Activated CD4-positive, alpha-beta T cell treated with anti-CD3 and anti-CD28 coated beads for 24 hours (primary cell): ENCODE results near the gene DDR2.
"Not testable (repeated sequence)": the region's sequence is repeated elsewhere in the genome, so short reads cannot be mapped to it uniquely, and the experiment has no call there.

Source experiments
- DNase-seq, 2 donors: peaks; one replicate each; pipeline ENCODE4 v3.0.0-alpha.2; 2020; ENCODE audit warnings: low read depth in 2 of 2

Gene DDR2

DNA sequence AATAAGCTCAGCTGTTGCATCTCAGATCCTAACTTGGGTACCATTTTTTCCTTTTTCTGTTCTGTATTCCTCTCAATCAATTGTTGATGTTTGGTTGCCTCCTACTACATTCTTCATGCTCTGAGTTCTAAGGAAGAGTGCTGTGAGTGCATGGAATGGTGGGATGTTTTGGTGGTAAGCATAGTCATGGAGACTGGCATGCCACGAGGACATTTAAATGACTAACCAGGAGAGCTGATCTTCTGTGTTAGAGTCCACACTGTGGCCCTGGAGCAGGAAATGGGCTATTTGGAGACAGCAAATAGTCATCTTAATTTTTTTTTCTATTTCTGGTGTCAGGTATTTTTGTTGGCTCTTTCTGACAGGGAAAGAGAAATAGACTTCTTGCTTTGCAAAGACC, 88.7 kb downstream of the DDR2 start:
- no peak for DNase-seq

DNA sequence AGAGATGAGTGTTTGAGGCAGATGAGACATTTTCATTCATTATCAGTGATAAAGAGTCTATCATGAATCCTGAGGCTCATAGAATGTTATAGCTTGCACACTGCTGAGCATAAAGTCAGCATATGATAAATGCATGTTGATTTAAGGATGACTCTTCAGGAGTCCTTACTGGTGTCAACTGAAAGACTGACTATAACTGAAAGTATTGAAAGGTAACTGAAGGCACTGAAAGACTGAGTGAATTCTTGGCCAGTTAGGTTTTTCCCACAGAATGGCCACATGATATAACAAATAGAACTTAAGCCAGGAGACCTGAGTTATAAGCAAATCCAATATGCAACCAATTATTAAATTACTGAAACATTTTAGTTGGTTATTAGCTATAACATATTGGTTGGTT, 89.2 kb downstream of the DDR2 start:
- no peak for DNase-seq

DNA sequence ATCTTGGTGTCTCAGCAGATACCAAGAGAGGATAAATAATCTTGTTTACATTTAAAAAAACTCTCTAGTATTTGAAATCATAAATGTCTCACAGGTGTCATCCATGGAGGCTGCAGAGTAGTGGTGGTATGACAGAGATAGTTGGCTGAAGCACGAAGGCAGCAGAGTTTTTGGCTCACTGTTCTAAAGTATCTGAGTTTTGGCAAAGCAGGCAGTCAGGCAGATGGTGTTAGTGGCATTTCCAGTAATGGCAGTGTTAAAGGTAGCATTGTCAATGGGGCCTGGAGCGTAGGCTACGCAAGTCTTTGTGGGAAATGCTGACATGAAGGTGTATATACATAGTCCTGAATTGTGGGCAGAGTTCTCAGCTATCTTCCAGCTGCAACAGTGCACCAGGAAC, 89.8 kb downstream of the DDR2 start:
- no peak for DNase-seq

DNA sequence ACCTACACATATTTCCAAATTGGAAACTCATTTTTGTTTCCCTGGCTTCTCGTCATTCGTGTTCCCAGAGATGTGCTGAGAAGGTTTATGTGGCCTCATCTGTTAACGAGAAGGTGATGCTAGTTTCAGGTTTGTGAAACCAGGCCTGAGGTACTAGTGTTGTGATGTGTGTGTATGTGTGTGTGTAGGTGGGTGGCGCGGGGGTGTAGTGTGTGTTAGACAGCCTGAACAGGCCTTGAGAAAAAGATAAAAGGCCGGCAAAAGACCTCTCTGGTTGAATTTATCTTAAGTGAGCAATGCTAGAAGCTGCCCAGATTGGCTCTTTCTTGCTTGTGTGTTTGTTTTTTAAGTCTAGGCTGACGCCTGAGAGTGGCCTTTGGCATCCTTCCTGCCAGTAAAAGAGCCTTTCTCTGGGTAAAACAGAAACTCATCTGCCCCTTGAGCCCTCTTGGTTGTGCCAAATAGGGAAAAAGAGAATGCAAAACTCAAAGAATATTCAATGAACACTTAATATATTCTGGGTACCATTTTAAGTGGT, 92.4 kb downstream of the DDR2 start:
- DNase-seq: no peak

DNA sequence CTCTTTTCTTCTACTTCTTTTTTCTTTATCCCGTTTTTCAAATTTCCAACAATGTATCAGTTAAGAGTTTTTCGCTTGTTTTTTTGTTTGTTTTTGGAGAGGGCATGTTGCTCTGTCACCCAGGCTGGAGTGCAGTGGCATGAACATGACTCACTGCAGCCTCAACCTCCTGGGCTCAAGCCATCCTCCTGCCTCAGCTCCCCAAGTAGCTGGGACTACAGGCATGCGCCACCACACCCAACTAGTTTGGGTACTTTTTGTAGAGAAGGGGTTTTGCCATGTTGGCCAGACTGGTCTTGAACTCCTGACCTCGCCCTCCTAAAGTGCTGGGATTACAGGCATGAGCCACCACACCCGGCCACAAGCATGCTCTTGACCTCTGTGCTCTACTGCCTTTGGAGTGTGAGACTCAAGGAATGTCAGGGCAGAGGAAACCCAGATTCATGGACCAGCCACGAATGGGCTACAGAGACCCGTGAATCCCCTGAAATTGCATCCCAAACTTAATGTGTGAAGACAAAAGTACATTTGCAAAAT, 93.1 kb downstream of the DDR2 start:
- DNase-seq: no peak

DNA sequence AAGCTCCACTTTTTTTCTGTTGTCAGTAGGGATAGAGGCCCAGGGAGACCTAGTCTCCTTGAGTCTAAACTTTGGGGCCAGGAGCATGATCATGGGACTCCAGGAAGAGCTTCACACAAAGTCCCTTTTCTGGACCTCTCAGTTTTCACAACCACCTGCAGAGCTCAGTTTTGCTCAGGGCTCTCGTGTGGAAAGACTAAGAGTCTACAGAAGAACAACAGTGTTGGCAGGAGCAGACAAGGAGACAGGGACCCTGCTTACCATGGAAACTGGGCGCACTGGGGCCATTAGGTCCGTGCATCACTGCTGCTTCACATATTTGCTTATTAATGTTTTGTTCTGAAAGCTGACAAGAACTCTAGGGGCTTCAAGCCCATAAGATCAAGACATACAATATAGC, 94.3 kb downstream of the DDR2 start:
- DNase-seq: no peak

DNA sequence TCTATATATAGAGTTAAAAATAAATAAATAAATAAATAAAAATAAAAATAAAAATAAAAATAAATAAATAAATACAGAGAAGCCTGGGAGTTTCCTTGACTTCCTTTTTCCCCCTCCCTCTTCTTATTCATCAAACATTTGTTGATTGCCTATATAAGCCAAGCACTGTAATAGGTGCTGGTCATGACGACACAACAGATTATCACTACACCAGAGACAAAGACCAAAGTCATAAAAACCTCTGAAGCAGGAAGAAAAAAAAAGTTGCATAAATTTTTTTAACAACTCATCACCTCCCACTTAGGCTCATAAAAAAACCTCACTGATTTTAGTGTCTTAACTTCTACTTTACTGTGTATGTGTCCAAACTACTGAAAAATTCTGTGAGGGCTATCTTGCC, 95.2 kb downstream of the DDR2 start:
- DNase-seq: not testable (repeated sequence)

DNA sequence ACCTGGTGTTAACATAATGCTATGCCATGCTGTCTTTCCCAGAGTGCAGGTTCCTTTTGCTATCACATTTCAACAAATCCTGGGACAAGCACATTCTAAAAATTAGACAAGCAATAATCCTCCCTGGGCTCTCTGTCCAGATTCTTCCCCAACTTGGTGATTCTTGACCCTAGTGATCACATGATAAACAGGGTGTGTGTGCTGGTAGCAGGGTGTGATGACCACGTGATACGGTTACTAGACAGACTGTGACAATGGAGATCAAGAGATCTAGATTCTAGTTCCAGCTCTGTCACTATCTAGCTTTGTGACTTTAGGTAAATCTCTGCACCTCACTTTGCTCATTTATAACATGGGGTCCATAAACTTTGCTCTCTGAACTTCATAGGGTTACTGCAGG, 96.3 kb downstream of the DDR2 start:
- no peak for DNase-seq

DNA sequence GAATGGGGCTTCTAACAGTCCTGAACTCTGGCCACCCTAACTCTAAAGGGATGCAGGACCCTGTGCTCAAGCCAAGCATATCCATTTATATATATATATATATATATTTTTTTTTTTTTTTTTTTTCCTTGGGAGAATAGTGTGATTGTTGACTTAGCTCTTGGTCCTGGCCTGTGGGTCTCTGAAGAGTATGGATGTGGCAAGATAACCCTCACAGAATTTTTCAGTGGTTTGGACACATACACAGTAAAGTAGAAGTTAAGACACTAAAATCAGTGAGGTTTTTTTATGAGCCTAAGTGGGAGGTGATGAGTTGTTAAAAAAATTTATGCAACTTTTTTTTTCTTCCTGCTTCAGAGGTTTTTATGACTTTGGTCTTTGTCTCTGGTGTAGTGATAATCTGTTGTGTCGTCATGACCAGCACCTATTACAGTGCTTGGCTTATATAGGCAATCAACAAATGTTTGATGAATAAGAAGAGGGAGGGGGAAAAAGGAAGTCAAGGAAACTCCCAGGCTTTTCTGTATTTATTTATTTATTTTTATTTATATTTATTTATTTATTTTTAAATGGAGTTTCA, 97.0 kb downstream of the DDR2 start:
- not testable (repeated sequence) for DNase-seq

DNA sequence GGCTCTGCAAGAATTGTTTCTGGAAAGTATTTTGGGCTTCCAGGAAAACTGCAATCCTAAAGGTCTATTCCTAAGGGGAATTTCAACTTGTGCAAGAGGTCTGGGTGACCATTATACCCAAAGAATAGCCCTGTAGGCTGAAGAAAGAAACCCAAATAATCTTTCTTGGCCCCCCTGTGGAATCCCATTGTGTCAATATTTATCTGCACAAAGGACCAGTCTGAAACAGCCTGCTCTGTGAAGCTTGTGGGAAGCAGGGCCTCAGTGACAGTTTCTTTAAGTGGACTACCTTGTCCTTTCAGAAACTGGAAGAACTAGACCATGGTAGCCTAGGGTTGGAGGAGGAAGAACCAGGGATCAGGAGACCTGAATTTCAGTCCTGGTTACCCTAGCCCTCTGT, 99.8 kb downstream of the DDR2 start:
- no peak for DNase-seq

DNA sequence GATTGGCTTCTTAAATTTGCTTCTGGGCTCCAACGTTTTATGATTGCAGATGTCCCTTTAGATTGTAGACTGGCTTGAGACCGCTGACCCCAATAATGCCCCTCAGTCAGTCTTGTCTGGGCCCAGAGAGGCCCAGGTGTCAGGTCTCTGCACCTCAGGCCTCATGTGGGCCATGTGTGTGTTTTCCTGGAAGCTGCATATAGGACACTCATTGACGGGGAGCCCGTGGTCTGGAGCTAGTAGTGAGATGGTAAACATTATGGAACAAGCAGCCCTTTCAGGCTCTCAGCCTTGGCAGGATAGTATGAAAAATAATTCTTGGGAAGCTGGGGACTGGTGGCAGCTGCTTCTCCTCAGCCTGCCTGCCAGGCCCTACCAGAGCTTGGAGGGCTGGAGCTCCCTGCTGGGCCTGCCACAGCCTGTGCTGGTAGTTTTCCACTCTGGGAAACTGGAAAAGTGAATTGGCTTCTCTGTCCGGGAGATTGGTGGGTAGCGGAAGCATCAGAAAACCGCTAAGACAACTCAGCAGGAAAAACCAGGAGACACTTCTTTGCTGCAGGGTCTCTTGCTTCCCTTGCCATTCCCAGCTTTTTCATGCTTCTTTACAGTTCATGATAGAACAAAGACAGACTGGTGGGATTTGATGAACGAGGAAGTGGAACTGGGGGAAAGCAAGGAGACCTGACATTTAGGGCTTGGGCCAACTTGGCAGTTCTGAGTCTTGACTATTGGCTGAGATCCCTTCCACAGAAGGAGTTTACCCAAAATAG, 100.5 kb downstream of the DDR2 start:
- no peak for DNase-seq

DNA sequence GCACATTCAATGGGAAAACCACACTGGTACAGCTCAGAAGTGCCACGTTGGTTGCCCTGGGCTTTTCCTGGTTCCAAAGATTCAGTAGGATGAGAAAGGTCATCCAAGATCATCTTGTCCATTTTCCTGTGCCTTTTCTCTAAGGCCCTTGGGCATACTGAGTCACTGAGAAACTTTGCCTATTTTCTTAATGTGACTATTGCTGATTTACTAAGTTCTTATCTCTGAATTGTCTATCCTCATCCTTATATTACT, 101.0 kb downstream of the DDR2 start:
- DNase-seq: no peak

DNA sequence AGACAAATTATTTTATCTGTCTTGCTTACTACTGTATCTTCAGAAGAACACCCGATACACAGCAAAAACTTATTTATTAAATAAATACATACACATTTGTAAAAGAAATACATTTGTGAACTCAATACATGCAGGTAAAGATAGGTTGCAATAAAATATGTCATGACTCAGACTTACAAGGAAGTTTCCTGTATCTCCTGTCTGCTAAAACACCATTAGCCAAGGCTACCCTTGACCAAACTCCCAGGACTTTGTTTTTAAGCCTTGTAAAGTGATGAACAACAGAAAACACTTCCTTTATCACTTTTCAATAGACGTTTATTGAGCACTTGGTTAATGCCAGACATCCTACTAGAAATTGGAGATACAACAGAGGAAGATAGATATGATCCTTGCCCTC, 101.8 kb downstream of the DDR2 start:
- no peak for DNase-seq

DNA sequence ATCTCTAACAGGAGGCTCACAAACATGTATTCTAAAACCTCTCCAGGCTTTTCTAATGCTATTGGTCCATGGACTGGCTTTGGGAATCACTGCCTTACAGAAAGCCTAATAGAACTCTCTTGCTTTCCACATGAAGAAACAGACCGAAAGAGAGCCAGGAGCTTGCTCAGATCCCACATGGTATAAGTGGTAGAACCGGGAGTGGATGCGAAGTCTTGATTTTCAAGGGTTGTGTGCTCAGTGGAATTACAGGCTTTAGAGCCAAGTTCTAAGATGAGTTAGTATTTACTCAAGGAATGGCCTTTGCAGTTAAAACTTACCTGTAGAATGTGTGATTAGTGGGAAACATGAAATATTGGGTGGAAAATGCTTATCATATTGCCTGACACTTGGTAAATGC, 103.9 kb downstream of the DDR2 start:
- no peak for DNase-seq

DNA sequence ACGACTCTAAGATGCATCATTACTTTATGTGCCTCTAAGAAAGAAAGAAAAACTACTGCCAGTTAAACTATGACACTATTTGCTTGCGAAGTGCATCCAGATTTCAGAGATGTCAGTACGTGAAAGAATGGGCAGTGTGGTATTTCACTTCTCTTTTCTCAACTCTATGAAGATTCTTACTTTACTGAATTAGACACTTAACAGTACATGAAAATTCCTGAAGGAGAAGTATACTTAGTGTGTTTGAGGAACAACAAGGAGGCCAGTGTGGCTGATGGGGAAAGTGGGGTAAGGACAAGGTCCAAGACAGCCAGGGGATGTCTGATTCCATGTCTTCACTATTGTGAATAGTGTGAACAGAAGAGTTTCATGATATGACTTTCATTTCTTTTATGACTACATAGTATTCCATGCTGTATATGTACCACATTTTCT, 104.4 kb downstream of the DDR2 start:
- DNase-seq: no peak

DNA sequence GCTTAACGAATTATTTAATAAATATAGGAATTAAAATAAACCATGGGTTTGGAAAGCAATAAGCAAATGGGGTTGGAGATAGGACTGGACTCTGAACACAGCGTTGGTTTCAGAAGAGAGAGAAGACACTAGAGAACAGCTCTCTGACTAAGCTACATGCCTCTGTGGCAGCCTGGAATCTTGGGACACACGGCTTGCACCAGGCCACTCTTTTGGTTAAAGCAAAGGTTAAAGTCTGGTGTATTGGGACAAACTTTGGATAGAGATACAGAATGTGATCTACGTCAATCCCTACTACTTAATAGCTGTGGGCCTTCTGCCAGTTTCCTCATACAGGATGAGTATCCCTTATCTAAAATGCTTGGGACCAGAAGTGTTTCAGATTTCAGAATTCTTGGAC, 108.5 kb downstream of the DDR2 start:
- no peak for DNase-seq

DNA sequence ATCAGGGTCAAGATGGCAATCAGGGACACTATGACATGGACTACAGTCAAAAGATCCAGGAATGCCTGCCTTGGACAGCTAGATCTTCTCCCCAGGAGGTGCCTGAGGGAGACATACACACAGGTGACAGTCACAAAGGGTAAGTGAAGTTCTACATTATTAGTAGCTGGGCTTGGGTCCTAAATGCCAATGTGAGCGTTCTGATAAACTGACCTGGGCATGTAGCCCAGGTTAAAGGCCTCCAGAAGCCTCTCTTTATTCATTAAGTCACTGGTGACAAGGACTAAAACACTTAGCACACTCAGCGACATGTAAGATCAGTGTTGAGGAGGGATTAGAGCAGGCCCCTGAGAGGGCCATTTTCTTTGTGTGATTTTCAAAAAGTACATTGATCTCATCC, 109.3 kb downstream of the DDR2 start:
- no peak for DNase-seq

DNA sequence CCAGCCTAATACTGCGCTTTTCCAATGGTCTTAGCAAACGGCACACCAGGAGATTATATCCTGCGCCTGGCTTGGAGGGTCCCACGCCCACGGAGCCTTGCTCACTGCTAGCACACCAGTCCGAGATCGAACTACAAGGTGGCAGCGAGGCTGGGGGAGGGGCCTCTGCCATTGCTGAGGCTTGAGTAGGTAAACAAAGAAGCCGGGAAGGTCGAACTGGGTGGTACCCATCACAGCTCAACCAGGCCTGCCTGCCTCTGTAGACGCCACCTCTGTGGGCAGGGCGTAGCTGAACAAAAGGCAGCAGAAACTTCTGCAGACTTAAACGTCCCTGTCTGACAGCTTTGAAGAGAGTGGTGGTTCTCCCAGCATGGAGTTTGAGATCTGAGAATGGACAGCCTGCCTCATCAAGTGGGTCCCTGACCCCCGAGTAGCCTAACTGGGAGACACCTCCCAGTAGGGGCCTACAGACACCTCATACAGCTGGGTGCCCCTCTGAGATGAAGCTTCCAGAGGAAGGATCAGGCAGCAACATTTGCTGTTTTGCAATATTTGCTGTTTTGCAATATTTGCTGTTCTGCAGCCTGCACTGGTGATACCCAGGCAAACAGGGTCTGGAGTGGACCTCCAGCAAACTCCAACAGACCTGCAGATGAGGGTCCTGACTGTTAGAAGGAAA, 114.1 kb downstream of the DDR2 start:
- DNase-seq: not testable (repeated sequence)

DNA sequence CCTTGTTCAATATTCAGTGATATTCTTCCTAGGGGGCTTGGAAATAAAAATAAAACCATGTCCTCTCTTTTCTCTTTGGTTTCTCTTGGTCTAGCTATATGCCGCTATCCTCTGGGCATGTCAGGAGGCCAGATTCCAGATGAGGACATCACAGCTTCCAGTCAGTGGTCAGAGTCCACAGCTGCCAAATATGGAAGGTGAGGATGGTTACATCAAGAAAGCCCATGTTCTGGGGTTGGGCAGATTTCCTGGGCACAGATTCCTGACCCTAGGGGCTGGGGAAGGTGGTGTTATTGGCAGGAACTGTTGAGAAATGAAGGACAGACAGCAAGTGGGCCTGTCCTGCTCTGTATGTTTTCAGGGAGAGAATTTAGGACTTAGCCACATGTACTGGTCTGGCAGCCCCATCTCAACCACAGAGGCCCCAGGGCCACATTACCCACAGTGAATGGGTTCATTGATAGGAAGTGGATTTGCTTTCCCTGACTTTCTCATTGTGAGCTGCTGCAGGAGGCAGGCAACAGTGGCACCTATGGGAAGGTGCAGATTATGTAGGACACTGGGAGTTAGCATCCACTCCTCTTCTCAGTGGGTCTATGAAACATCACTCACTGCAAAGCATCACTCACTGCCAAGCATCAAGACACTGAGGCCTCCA, 120.9 kb downstream of the DDR2 start:
- no peak for DNase-seq

DNA sequence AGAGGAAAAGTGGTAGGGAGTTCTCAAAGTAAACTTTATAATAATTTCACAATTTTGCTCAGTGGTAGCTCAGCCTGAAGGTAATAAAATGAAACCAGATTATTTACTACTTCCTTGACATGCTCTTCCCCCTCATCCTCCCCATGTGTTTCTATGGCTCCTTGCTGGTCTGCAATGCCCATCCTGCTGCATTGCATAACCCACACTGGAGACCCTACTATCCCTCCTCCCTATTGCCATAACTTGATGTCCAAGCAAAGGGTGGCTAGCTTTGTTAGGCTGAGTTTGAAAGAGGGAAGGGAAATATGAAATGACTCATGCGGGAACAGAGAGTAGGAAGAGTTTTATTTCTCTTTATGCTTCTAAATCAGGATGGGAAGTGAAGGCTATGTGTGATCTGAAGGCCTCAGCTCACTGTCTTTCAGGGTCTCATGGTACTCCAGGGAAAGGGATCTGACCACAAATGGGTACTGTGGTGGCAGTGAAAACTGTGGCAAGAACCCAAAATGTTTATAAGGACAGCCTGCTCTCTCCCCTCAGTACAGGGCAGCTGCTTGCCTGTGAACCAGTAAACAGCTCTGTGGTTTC, 121.8 kb downstream of the DDR2 start:
- DNase-seq: no peak

DNA sequence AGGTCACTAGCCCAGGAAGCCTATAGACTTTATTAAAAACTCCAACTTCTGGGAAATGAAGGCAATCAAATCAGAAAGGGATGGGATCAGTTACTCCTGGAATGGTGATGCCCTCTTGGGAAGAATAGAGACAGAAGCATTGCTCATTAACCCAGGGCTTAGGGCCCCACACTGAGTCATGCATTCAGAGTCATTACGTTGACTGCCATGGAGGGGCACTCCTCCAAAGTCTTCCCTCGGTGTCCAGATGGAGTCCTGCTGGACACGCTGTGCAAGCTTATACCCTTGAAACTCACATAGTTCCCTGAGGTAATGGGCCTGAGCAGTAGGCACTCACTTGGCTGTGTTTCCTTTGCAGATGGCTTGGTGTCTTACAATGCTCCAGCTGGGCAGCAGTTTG, 123.0 kb downstream of the DDR2 start:
- no peak for DNase-seq

DNA sequence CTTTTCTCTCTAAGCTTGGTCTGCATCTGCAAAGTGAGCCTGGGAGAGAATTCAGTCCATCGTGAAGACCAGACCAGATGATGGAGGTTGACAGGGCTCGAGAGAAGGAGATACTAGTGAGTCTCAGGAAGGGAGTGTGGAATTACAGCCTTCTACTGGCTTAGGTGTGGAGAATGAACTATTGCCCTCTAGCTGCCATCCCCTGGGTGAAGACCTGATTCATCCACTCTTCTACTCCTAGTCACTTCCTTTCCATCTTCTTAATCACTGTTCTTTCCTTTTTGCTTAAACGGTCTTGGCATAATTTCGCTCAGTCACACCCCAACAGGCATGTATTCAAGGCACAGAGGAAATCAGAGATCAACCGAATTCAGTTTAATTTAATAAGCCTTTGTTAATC, 124.3 kb downstream of the DDR2 start:
- DNase-seq: no peak
